GM19043 (cell line): ENCODE measurements around the gene COL4A6.
"Not testable (repeated sequence)": the region's sequence is repeated elsewhere in the genome, so short reads cannot be mapped to it uniquely, and the experiment has no call there.

Source experiments
- ATAC-seq: cut with Tn5 transposase; IDR thresholded peaks from one replicate; pipeline ENCODE4 v1.9.1; 2021; ENCODE audit warnings: low read depth; ENCODE audit not compliant: unreplicated experiment

Gene COL4A6

DNA sequence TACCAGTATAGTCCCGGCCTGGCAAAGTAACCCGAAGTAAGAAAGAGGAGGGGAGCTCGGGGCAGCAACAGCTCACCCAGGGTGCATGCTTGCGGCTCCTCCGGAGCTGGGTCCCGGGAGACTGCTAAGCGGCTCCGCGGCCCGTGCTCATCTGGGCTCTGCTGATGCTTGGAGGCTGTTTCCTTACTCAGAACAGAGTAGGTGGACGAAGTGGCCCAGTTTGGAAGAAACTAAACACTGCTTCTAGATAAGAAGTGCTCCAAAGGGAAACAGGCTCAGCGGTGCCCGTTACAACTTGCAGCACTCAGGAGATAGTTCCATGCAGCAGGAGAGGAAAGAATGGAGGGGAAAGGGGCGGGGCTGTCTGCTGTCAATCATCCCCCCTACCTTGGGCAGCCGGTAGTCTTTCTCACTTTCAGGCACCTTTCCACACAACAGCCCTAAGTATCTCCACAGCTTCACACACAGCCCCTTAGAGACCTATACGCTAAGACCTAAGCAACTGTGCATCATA lies at the start of gene COL4A6:
TSS of gene COL4A6 (minus strand) at position 313 of the 514 bp plus-strand sequence. CDS start at position 87, 226 bp downstream.
- no peak for ATAC-seq

DNA sequence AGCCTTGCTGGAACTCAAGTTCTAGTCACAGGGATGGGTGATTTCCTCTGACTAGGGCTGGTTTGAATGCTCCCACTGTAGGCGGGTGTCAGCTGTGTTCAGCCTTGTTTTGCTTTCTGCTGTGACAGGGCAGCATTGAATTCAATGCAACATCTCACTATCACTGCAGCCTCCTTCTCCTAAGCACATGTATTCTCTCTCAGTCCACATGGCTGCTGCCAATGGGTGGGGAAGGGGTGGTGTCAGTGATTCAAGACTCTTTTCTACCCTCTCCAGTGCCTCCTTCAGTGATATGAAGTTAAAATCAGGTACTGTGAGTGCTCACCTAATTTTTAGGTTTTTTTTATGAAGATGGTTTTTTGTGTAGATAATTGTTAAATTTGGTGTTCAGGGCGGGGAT lies 47.7 kb upstream of the COL4A6 start:
- ATAC-seq: no peak

DNA sequence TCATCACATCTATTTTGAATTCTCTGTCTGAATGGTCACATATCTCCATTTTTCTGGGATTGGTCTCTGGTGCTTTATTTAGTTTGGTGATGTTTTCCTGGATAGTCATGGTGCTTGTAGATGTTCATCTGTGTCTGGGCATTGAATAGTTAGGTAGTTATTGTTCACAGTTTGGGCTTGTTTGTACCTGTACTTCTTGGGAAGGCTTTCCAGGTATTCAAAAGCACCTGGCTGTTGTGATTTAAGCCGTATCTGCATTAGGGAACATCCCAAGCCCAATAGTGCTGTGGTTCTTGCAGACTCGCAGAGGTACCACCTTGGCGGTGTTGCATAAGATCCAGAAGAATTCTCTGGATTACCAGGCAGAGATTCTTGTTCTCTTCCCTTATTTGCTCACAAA lies 46.0 kb upstream of the COL4A6 start:
- ATAC-seq: no peak

DNA sequence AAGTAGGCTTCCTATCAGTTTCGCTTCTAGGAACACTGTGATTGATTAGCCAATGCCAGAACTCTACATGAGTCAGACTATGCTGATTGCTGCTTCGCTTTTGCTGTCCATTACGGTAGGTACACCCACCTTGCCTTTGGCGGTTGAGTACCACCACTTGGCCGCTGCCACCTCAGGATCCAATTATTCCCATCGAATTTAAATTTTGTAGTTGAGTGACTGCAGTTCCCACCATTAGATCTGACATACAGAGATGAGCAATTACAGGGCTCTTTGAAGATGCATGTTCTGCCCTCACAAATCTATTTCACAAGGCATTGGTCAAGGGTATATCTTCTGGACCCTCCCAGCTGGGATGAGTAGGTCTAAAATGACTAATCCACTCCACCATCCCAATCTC lies 43.3 kb upstream of the COL4A6 start:
- not testable (repeated sequence) for ATAC-seq

DNA sequence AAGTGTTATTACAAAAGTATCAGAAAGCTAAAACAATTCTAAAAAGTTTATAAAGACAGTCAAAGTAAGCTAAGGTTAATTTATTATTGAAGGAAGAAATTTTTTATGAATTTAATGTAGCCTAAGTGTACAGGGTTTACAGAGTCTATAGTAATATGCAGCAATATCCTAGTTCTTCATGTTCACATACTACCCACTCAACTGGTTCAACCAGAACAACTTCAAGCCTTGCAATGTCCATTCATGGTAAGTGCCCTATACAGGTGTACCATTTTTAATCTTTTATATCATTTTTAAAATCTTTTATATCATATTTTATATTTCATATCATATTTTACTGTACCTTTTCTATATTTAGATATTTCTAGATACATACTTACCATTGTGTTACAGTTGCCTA lies 35.8 kb upstream of the COL4A6 start:
- ATAC-seq: no peak

DNA sequence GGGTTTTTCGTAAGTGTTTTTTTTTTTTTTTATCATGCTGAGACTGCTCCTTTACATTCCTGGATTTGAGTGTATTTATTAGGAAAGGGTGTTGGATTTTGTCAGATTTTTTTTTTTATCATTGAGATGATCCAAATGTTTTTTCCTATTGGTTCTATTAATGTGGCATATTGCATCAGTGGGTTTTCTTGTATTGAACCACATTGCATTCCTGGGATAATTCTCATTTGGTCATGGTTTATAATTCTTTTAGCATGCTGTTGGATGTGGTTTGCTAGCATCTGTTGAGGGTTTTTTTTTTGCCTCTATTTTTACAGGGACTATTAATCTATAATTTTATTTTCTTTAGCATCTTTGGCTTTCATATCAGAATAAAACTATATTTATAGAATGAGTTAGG lies 30.3 kb upstream of the COL4A6 start:
- no peak for ATAC-seq

DNA sequence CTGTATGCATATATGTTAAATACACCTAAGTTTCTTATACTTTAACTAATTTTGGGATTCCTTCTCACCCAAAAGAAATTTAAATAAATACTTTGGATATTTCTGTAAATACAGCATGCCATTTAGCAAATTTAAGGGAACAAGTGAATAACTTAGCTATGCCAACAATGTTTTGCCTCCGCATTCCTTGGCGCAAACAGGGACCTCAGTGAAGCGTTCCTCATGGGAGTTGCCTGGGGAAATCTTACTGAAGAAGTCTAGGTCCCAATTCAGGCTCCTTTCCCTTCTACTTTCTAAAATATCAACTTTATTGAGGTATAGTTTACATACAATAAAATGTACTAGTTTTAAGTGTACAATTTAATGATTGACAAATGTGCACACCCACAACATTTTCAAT lies 26.4 kb upstream of the COL4A6 start:
- ATAC-seq: no peak

DNA sequence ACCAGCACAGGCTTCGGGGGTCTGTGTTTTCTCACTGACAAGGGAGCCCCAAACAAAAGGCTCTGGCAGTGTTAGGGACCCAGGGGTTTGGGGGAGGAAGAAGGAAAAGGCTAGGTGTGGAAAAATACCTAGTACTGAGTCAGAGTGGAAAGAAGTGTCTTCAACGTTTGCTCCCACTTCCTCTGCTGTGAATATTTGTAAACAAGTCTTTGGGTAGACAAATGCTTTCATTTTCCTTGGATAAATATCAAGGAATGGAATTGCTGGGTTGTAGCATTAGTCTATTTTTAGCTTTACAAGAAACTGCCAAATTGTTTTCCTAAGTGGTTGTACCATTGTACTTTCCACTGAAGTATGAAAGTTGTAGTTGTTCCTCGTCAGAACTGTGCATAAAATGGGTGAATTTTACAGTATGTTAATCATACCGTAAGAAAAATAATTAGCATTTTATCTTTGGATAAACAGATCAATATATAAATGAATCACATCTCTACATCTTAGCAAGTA lies 18.8 kb upstream of the COL4A6 start:
- no peak for ATAC-seq

DNA sequence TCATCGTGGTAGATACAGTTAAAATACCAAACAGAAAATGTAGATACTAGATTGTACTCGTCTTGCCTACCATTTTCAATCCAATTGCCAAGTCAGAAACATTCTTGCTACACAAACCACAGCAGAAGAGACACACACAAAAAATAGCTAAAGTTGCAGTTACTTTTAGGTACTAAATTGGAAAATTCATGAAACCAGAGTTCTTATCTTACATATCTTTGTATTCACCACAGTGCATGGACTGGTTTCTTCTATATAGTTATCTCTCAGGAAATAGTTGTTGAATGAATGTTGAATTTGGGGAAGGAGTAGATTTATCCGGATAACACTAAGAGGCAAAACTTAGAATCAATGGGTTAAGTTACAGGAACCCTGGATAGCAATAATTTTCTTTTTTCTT lies 15.6 kb upstream of the COL4A6 start:
- ATAC-seq: no peak

DNA sequence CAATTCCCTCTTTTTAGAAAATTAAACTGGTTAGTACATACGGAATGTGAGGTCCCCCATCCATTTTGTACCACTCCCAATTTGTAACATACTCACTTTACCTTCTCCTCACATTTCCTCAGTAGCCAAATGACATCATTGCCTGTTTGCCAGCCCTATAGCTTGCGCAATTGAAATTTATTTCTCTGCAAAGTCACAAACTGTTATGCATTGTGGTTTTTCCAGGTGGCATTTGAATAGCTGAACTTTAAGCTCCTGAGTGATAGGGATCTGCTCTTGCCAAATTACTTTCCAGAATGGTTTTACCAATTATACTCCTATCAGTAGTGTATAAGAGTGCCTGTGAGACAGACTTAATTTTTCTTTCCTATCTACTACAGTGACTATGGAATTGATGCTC lies 9.1 kb upstream of the COL4A6 start:
- ATAC-seq: no peak

DNA sequence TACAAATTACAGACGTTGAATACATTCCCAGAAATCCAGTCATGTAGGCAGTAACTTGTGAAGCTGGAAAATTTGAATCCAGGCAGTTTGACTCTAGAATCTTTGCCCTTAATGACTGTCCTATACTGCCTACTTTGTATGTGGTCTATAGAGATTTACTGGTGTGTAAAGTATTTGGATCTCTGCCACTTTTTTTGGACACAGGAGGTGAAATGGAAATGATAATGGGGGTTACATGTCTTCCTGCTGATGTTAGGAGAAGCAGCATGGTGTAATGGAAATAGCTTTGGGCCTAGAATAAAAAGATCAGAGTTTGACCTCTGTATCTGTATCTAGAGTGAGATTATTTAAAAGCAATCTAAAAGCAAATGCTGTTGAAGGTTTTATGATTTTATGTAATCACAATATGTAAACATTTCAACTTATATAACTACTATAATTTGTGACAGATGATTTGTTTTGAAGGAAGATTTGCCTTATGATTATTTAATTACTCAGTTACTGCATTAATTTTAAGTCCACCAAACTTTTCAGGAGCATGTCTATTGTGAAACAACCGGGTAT lies 4.8 kb upstream of the COL4A6 start:
- ATAC-seq: no peak

DNA sequence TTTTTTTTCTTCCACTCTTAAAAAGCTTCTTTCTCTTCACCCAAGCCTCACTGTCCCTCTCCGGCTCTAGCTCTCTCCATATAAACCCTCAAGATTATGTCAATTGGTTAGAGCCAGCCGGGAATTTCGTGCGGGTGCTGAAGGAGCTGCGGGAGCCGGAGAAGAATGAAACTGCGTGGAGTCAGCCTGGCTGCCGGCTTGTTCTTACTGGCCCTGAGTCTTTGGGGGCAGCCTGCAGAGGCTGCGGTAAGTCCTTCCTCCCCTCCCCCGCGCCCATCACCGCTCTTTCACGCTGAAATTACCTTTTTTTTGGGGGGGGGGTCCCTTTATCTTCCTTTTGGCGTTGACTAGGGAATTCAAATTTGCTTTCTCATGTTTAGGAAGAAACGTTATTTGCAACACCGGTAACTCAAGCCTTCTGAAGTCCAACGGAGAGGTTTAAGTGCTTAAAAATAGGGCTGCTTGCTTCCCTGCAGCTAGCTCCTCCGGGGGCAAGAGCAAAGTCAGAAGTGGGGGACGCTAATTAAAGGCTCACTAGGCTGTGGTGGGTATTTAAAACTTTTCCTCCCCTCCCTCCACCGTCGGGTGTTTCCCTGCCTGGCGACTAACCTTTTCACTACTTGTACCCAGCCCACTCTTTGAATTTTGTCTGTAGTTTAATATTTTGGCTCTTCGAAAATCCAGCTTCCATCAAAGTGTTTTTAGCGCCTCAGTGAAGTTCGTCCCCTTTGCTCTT lies 1.9 kb upstream of the COL4A6 start:
- no peak for ATAC-seq

DNA sequence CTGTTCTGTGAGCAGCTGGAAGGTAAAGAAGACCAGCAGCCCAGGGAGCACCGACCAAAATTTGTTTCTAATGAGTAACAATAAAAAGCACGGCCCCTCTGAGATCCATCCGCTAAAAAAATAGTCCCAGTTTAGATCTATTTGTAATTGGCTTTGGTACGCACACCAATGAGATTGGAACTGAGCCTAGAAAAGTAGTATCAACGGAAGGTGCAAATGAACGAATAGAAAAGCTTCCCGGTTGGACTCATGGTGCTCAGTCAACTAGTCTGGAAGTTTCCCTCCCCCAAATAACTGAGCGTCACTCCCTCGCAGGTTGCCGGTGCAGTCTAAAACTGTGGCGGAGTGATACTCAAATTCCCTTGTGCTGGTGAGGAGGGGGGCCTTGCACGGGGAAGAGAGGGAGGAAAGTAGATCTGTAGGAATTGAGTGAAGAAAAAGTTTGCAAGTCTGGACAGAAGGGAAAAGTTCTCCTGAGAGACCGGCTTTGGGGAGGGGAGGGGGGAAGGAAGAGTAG lies 1.3 kb upstream of the COL4A6 start, which contains the start of gene COL4A5:
TSS of gene COL4A5 (plus strand) at position 413 of the 517 bp plus-strand sequence. CDS start 288 bp downstream, outside the sequence.
- ATAC-seq: no peak

DNA sequence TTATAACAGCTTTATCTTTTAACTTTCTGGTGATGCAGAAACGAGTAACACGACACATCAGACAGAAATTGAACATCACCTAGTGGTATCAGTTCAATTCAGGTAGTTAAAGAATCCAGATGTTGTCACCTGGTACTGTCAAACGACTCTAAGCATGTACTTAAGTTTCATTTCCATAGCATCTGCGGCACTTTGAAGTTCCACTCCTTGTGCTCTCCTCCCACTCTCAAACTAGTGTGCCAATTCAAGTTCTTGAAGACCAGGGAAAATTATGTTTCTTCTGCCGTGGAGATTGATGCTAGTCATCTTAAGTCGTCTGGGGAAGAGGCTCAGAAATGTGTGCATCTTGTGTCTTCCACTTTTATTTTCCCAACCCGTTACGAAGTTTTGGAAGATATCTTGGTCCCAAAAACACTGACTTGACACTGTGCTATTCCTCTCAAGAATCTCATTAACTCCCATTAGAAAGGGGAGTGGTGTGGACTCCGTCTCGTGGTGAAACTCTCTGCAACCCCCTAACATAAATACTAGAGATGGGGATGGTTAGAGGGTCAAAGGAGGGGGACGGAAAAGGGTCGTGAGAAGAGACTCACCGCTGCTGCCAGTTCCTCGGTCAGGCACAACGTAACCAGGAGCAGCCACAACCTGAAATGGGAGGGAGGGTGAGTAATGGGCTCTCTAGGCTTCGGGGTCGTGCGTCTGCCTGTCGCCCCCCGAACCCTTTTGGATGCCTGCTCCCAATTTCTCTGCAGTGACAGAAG lies 693 bp downstream of the COL4A6 start:
- ATAC-seq: no peak

DNA sequence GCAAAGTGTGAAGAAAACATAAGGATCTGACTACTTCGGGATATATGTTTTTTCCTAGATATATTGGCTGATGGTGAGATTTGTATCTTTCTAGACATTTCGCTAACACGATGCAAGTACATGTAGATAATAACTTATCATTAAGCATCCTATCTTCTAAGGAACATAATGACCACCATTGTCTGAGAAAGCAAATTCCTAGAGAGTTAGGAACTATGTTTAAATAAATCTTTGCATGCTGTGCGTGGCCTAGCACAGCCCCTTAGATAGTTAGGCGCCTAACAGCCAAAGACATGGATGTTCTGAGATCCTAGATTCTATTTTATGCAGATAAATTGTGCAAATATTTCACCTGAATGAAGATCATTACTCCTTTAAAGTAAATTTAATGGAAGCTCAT lies 3.0 kb downstream of the COL4A6 start:
- ATAC-seq: no peak

DNA sequence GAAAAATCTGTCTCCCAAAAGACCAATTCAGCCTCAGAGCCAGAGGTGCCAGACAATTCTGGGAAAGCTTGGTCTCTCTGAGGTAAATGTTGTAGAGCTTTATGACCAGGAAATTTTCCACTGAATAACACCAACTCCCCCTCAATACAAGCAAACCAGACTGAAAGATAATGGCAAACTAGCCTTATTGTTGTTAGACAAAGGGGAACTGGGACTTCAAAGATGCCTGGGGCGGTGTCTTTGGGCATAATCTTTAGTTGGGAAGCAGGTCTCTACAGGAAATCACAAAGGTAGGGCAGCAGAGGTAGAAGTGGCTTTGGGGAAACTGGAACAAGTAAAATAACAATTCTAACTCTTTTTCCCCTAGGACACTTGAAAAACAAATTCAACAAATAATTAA lies 12.0 kb downstream of the COL4A6 start:
- no peak for ATAC-seq

DNA sequence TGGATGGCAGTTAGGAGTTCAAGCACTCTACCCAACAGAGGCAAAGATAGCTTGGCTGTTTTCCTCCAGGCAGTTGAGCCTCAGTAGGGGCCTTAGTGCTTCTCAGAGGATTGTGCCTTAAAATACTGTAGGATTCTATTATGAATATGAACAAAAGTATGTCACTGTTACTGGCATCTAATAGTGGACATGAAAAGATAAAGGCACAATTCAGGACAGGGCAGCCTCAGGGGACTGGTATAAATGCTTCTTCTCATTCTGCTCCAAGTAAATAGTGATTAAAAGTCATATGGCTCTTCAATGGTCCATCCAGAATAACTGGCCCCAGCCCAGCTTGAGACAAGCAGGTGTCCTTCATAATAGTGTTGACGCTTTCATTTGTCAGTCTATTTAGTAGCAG lies 17.7 kb downstream of the COL4A6 start:
- ATAC-seq: no peak

DNA sequence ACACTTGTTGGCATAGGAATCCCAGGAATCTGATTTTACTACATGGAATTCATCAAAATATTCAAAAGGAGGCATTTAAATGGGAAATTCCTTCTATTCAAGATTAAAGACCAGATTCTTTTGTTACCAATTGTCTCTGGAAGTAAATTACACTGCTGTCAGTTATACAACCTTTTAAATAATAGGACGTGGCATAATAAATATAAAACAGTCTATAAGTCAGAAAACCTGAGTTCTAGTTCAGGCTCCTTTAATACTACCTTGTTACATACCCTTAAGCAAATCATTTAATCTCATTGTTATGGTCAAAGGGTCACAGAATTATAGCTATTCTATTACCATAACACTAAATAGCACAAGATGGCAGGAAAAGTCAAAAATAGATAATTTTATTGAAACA lies 18.8 kb downstream of the COL4A6 start:
- ATAC-seq: no peak

DNA sequence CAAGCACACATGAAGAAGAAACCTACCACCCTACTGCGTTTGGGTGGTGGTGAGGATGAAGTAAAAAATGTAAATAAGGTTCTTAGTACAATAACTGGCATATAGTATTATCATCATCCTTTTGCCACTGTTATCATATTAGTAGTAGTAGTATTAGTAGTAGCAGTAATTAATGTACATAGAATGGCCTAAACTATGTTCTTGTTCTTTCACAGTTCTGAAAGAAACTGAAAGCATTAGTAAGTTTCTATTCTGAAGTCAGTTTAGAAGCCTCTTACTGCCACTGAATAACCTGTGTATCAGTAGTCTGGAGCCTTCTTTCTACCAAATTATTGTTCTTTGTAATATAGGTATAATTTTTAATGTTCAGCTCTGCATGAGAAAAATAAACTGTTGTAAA lies 21.0 kb downstream of the COL4A6 start:
- ATAC-seq: no peak

DNA sequence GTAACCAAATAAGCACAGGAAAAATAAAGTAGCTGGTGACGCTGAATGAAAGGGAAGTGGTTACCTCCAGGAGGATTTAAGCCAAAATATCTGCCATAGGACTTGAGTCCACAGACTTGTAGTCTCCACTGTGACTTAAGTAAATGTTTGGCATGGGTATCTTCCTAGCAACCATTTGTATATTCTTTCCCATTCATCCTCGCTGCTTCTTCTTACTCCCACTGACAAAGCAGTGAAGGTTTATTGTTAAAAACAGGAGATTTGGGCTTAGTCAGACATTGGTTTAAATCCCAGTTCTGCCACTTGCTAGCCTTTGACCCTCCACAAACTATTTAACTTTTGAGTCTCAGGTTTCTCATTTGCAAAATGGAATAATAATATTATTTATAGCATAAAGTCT lies 22.3 kb downstream of the COL4A6 start:
- ATAC-seq: no peak

DNA sequence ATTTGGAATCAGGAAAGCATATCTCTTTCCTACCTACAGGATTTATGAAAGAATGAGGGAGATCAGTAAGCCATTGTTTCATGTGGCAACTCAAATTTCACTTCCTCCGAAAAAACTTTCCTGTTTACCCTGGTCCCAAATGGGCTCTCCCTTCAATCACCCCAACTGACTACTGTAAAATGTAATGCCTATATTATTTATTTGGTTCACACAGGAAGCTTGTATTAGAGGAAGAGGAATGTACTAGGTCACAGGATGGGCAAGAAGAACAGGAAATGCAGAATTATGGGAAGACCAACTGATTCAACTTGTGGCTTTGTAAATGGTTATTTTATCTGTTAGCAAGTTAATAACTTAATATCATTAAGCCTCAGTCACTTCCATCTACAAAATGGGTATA lies 23.1 kb downstream of the COL4A6 start:
- ATAC-seq: no peak
